NCI-H446 treated with DMSO at 0.1 percent for 48 hours (cell line): ENCODE results near the gene ECD.
A peak's percentile ranks its signal among the peaks of the same experiment; 100 is the strongest.
"Not testable (repeated sequence)": the region's sequence is repeated elsewhere in the genome, so short reads cannot be mapped to it uniquely, and the experiment has no call there.

Experiments used
- DNase-seq: peaks from one replicate; lab custom pipeline; 2025; lab: John Stamatoyannopoulos, UW

ECD gene

GRCh38 chr10:73159038-73159648 is 8.7 kb downstream of the ECD start:
- DNase-seq, result peak; percentile 18

DNA sequence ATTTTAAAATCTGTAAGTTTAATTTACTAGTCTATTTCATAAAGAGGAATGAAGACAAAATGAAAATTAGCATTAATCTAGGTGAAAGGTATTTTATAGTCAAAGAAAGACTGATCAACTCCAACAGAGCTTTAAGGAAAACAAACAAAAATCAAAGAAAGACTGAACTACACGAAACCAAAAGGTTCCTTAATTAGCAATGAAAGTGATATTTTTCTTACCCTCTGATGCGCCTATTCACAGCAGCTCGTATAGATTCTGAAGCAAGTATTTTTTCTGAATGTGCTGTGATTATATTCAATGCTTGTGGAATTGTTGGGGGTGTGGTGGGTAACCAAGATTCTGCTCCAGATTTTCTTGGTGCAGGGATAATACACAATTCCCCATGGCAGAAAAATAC is 11.8 kb downstream of the ECD start:
- no peak for DNase-seq

DNA sequence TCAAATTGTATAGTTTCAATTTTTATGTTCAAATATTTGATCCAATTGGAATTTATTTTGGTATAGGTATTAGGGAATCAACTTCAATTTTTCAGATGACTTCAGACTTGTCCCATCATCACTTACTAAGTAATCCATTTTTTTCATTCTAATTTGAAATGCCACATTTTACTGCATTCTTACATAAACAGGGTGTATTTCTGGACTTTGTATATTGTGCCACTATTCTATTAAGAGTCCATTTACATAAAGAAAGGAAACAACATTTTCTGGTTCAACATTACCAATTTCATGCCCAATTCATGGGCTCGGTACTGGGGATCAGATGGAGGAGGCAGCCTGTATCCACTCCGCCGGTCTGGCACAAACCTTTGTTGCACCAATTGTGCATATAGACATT is 15.8 kb downstream of the ECD start:
- no peak for DNase-seq

- not testable (repeated sequence) for DNase-seq
Measured at GRCh38 chr10:73150633-73151413, 17.0 kb downstream of the ECD start.

- DNase-seq, result no peak
Measured at GRCh38 chr10:73141603-73142002, 26.2 kb downstream of the ECD start.

DNA sequence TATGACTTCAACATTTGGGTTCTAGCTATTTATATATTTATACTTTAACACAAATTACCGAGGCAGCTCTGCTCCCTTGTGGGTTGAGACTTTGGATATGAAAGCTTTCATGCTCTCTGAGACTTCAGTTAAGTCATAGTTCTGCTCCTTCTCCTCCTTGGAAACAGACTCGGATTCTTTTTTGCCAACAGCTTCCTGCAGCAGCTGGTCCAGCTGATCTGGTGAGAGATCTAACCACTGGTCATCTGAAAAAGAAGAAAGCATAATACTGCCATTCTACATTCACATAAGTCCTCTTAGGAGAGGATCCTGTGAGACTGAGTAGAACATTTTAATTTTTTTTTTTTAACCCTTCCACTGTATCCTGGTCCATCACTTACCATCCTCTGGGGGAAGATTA is 28.6 kb downstream of the ECD start:
- DNase-seq, result no peak

DNA sequence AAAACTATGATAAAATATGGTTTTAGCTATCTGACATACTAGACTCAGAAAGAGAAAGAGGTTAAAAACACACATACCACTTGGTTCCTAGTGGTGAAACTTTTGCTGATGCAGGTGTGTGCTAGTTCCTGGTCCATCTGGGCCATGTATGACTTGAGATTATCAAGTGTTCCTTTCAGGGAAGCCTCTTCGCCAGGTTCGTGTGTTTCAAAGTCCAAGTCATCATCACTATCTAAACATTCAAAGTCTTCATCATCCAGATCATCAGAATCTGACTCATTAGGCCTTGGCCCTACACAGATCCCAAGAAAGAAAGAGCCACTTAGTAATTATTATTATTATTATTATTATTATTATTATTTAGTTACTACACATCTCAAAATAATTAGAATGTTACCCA is 31.2 kb downstream of the ECD start:
- no peak for DNase-seq

DNA sequence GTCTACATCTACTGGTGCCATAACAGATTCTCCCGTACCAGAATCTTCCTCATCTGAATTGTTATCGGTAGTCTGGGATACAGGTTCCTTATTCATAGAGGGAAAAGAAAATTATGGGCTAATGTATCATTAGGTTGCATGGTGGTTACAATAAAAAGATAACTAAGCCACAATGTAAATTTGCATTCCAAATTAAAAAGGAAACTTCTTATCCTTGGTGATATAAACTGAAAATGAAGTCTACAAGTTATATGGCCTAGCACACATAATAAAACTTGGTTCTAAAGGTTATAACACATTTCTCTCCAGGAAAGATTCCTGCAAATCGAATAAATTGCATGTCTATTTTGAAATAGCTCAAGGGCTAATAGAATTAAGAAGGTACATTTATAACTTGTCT is 33.1 kb downstream of the ECD start:
- DNase-seq, result no peak

DNA sequence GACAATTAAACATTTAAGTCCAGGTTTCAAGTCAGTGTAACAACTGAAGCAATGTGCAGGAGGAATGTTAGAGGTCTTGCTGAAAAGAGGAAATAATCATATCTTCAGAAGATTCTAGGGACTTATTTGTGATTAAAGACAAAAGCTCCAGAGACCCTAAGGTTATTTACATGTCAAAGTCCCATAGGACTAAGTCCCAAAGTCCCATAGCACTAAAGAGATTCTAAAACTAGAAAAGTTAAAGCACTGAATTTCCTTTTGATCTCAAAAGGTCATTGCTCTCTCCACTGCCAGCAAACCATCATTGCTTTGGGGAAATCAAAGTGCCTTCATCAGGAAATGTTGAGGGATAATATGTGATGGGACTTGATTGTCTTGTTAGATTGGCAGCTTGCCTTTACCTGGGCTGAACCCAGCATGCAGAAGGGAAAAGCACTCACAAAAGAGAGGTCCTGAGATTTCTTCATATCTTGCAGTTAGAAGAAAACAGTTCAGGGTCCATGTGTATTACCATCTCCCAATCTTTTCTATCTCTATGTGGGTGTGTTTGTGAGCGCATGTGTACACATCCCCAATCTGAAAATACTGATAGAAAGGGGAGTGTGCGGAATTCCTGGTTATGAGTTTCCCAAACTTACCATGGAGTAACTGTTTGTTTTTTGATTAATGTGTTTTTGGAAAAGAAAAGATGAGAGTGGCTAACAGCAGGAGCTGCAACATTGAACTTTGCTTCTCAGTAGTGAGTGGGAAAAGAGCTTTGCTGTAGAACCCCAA is 35.7 kb downstream of the ECD start:
- DNase-seq, result no peak

DNA sequence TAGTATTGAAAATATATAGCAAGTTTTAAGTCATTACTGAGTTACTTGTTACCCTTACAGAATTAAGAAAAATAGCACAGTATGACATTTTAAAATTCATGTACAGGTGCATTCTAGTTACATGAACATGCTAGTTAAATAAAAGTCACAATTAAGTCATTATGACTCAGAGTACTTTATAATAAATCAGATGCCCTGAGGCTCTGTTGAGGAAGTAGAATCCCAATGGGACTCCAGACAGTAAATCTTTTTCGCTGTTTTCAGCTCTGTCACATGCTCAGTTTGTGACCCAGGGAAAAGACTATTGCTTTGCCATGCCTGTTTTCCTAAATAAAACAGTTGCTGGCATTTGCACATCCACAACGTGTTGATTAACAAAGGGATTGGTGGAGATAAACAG is 36.5 kb downstream of the ECD start:
- DNase-seq, result no peak

- no peak for DNase-seq
Measured at GRCh38 chr10:73126343-73126742, 41.5 kb downstream of the ECD start.

DNA sequence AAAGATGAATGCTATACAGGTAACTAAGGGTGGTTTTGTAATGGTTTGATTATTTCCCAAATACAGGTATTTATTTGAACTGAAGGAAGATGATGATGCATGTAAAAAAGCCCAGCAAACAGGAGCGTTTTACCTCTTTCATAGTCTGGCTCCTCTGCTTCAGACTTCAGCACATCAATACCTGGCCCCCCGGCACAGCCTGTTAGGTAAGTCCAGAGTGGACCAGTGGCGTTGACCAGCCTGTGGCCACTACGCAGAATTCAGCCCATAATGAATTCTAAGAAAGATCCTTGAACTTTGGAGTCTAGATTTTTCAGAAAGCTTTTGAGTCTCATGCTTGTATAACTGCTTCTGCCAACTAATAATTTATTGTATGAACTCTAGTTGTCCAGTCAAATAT is 47.9 kb downstream of the ECD start:
- no peak for DNase-seq

DNA sequence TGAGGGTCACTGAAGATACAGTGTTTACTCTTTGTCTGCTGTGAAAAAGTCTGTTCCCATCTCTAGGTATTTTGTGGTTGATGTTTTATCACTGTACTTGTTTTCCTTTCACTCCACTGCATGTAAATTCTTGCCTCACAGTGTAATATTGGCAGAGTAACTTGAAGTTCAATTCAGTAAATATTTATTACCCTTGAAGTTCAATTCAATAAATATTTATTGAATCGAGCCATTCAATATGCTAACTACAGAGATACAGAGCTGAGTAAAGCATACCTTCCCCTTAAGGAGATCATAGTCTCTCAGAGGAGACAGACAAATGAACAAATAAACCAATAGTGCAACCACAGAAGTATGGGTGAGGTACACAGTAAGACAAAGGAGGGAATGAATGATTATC is 48.4 kb downstream of the ECD start:
- no peak for DNase-seq

GRCh38 chr10:73117976-73118743 is 49.6 kb downstream of the ECD start:
- no peak for DNase-seq

DNA sequence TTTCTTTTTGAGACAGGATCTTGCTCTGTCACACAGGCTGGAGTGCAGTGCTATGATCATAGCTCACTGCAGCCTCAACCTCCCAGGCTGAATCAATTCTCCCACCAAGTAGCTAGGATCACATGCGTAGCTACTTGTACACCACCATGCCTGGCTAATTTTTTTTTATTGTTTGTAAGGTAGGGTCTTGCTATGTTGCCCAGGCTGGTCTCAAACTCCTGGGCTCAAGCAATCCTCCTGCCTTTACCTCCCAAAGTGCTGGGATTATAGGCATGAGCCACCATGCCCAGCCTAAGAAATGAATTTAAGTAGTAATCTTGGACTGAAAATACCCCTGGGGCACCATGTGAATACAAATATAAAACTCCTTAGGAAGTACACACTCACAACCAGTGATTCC is 51.8 kb downstream of the ECD start:
- DNase-seq, result no peak

DNA sequence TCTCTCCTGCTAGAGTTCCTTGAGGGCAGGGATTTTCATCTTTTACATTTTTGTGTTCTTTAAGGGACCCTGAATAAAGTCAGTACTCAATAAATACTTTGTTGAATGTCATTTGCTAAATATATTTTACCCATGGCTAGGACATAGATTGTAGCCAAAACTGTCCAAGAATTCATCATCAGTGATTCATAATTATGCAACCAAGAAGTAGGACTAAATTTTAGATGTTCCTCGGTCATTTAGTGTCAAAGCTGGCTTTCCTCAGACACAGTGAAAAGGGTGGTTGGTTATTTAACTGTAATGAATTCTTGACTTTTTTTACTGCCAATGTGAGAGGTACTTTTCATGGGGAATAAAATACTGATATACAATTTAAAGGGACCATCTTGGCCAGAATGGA is 54.3 kb downstream of the ECD start:
- DNase-seq, result no peak

- not testable (repeated sequence) for DNase-seq
Measured at GRCh38 chr10:73112032-73112431, 55.8 kb downstream of the ECD start.

- DNase-seq, result no peak
Measured at GRCh38 chr10:73110345-73110849, 57.4 kb downstream of the ECD start, which contains the start of gene NUDT13. TSS of gene NUDT13 (plus strand) at chr10:73110455. CDS start at chr10:73114366, 3,911 bp downstream.

DNA sequence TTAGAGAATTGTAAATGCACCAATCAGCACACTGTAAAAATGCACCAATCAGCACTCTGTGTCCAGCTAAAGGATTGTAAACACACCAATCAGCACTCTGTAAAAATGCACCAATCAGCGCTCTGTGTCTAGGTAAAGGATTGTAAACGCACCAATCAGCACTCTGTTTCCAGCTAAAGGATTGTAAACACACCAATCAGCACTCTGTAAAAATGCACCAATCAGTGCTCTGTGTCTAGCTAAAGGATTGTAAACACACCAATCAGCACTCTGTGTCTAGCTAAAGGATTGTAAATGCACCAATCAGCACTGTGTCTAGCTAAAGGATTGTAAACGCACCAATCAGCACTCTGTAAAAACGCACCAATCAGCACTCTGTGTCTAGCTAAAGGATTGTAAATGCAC is 58.6 kb downstream of the ECD start:
- DNase-seq, result not testable (repeated sequence)

DNA sequence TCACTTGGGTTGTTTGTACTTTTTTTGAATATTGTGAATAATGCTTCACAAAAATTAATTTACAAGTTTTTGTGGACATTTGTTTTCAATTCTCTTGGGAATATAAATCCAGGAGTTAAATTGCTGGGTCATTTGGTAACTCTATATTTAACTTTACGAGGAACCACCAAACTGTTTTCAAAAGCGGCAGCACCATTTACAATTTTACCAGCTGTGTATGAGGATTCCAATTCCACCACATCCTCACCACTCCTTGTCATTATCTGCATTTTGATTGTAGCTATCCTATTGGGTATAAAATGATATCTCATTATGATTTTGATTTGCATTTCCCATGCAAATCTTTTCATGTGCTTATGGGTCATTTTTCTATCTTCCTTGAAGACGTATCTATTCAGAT is 61.5 kb downstream of the ECD start:
- DNase-seq, result no peak

- no peak for DNase-seq
Measured at GRCh38 chr10:73099141-73099540, 68.7 kb downstream of the ECD start.

DNA sequence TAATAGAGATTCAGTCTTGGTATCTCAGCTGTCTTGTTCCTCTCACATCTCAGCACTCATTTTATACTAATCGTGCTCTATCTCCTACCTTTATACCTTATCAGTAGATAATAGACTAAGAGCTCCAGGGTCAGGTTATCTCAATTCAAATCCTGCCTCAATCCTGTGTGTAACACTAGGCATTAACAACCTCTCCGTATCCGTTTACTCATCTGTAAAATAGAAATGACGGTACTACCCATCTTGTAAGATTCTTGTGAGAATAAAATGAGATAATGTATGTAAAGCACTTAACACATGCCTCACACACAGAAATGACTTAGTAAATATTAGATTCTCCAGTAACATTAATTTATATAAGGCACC is 70.5 kb downstream of the ECD start:
- DNase-seq, result no peak
